ENCODE measurements around the gene PDX1.

Gene PDX1

DNA sequence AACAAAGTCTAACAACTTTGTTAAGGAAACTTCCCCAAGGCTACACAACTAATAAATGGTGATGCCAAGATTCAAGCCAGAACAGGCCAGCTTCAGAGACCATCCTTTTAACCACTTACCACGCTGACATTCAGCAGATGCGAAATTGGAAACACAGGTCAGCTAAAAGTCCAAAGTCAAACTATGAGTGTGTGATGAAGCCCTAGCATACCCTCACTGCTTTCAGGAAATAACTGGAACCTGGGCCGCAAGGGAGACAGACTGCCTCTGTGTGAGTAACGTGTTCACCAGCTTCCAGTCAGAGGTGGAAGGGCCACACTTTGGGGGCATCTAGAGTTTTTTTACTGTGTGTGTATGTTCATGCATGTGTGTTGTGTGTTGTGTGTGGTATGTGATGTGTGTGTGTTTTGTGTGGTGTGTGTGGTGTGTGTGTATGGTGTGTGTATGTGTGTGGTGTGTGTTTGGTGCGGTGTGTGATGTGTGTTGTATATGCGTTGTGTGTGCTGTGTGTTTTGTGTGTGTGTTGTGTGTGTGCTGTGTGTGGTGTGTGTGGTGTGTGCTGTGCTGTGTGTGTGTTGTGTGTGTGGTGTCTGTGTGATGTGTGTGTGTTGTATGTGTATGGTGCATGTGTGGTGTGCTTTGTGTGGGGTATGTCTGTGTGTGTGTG is 12.5 kb upstream of the PDX1 start:
- H3K4me3 ChIP-seq (ENCODE audit: low read length) = no peak overlapping the region
- no peak for DNase-seq (ENCODE audit: low read depth)
- TF ChIP-seq, protein P1, sequence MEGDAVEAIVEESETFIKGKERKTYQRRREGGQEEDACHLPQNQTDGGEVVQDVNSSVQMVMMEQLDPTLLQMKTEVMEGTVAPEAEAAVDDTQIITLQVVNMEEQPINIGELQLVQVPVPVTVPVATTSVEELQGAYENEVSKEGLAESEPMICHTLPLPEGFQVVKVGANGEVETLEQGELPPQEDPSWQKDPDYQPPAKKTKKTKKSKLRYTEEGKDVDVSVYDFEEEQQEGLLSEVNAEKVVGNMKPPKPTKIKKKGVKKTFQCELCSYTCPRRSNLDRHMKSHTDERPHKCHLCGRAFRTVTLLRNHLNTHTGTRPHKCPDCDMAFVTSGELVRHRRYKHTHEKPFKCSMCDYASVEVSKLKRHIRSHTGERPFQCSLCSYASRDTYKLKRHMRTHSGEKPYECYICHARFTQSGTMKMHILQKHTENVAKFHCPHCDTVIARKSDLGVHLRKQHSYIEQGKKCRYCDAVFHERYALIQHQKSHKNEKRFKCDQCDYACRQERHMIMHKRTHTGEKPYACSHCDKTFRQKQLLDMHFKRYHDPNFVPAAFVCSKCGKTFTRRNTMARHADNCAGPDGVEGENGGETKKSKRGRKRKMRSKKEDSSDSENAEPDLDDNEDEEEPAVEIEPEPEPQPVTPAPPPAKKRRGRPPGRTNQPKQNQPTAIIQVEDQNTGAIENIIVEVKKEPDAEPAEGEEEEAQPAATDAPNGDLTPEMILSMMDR (conservative IDR thresholded peaks at IDR 0.05; ENCODE audit: low read depth, low read length) = no peak

DNA sequence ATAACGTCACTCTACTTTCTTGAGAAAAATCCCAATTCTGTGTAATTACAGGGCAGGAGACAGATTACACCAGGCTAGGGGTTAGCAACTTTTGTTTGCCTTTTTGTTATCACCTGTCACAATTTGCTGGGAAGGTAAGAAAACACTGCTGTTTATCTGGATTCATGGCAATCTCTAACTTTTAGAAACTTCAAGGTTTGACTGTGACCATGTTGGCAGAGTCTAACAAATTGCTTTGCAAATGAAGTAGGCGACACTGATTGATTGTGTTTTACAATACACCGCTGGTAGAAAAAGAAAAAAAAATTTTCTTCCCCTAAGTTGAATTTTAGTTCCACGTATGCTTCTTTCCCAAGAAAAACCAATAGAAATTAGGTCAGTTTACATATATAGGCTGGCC is 10.4 kb upstream of the PDX1 start:
- TF ChIP-seq, protein P1 (conservative IDR thresholded peaks at IDR 0.05; ENCODE audit: low read depth, low read length) = no peak
- no peak for DNase-seq (ENCODE audit: low read depth)
- no peak overlapping the region for H3K4me3 ChIP-seq (ENCODE audit: low read length)

DNA sequence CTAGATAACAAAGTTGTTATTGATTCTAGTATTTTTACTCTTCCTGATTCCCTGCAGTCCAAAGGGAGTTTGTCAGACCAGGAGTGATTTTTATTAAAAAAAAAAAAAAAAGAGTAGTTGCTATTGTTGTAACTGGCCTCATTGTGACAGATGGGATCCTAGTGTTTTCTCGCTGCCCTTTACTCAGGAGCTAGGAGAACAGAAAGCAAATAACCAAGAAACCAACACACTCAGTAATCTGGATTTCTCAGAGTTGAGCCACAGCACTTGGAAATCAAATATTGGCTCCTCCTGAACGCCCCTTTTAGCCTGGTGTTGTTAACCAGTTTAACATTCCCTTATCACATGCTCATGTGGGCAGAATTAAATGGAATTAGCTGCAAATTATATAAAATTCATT is 8.3 kb upstream of the PDX1 start:
- DNase-seq (ENCODE audit: low read depth) = no peak
- TF ChIP-seq, protein P1 (conservative IDR thresholded peaks at IDR 0.05; ENCODE audit: low read depth, low read length) = no peak
- no peak overlapping the region for H3K4me3 ChIP-seq (ENCODE audit: low read length)

DNA sequence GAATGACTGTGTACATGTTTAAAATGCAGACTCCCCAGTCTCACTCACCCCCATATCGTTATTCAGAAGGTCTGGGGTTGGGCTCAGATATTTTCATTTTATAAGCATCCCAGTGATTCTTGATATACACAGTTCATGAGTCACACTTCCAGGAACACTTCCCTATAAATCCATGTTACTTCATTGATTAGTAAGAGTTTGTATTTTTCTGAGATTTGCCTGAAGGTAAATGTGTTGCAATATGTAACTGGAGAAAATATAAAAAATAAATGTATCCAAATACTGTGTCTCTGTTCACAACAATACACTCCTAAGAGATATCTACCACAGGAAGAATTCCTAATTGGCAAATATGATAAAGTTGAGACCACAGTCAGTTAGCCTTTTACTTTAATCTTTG is 6.6 kb upstream of the PDX1 start:
- TF ChIP-seq, protein P1 (conservative IDR thresholded peaks at IDR 0.05; ENCODE audit: low read depth, low read length) = no peak

DNA sequence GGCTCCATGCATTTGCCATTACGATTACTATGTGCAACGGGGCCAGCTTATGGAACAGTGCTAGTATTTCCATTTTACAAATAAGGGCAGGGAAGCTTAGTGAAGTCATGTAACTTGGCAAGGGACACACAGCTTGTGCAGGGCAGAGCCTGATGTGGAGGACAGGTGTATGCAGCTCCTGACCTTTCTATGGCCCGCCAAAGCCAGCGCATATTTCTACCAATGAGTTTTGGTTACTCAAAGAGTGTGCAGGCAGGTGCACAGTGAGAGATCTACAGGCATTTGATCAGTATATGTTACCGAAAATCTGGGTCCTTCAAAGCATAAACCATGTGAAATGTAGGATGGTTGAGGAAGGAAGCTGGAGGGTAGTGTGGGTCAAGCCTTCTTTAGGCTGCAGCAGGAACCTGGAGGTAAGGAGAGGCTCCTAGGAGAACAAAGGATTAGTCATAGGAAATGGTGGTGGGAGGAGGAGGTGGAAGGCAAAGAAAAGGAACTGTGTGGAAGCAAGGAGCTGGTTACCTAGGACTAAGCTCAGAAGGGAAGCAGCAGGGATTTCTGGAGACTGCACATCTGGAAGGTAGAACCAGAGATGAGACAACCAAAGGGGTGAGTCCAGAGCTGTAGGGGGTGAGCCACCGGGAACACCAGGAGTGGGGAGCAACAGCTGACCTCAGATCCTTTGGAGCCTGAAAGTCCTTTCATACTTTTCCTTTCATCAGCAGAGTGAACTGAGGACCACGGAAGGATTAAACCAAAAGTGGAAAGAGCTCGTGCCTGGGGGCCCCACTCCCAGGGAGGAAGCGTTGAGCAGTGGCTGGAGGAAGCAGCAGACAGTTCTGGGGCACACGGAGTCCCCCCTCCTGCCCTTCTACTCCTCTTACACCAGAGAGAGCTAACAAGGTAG is 4.2 kb upstream of the PDX1 start:
- TF ChIP-seq, protein P1 (conservative IDR thresholded peaks at IDR 0.05; ENCODE audit: low read depth, low read length) = no peak
- no peak for DNase-seq (ENCODE audit: low read depth)
- no peak overlapping the region for H3K4me3 ChIP-seq (ENCODE audit: low read length)

More for the DNA sequence above, 6.6 kb upstream of the PDX1 start:
- H3K4me3 ChIP-seq (ENCODE audit: low read length) = no peak overlapping the region
- DNase-seq (ENCODE audit: low read depth) = no peak

DNA sequence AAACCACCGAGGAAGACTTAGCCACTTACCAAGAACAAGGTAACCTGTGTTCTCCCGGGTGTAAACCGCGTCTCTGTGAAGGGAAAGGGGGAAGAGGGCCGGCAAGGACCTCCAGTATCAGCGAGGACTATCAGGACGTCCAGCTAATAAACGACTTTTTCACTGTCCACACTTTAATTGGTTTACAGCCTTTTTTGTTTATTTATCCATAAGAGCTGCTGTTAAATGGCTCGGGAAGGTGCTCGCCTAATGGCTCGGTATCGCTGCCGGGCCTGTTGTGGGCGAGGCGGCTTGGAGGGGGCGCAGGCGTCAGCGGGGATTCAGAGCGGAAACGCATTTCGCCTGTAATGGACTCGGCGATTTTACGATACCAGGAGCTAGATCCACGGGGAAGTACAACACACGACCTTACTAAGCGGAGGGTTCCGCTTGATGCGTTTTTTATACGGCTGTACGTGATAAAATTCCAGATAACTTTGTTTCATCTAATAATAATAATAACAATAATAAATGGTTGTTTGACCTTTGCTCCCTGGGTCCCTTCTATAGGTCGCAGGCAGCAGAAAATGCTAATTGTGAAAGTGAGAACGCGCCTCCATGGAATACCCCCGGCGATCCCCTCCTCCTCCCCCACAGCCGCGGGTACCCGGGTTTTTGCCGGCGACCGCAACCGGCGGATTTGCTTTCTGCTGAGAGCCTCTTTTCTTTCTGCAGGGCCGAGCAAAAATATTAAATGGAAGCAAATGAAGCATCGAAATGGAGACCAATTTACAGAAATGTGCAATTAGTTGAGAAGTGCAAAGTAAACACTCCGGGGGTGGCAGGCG is 2.5 kb upstream of the PDX1 start:
- TF ChIP-seq, protein P1 (conservative IDR thresholded peaks at IDR 0.05; ENCODE audit: low read depth, low read length) = no peak
- H3K4me3 ChIP-seq (ENCODE audit: low read length) = no peak overlapping the region
- no peak for DNase-seq (ENCODE audit: low read depth)
